Measurements from ENCODE around the gene MTNR1A. TPM values are rescaled to one million over a fixed set of nuclear protein-coding genes. Genes with fewer than 3 reads are reported as not detected.

MTNR1A gene
- total and polyA plus RNA-seq, 10 donors, result not detected

- Histone ChIP-seq H3K4me1 (no peaks in the 10 kb centered on the region), H3K27me3 (replicated peaks in 1 of 7) (no peaks in the 10 kb centered on the region), H3K27ac (no peak overlapping the region), H3K9me3 (peaks cover 0 to 28% (median 5%) of the 10 kb centered on the region in 8 donors), H3K4me3 (no peak overlapping the region), H3K36me3 (no peaks in the 10 kb centered on the region)
- intact Hi-C loops (cut with DNase I; ENCODE audit: low total_unique reads), result no loop called here
- DNase-seq, result no peak
- TF ChIP-seq POLR2AphosphoS5 (IDR thresholded peaks at IDR 0.05) (no peak), CTCF (IDR thresholded peaks at IDR 0.05 in 8 of 11, conservative IDR thresholded peaks at IDR 0.05 in 3 of 11) (no peak), POLR2A (IDR thresholded peaks at IDR 0.05) (no peak)
- 61 to 69% (median 66%) methylated on average over 6 to 9 of the region's 9 CpGs for WGBS, 5 donors
These were observed 67.6 kb downstream of the MTNR1A start for GRCh38 chr4:186487726-186488125.

- Histone ChIP-seq H3K4me1 (no peaks in the 10 kb centered on the region), H3K9me3 (peaks cover 0 to 16% (median 5%) of the 10 kb centered on the region in 8 donors), H3K4me3 (no peak overlapping the region), H3K36me3 (no peaks in the 10 kb centered on the region), H3K27ac (no peak overlapping the region), H3K27me3 (replicated peaks in 1 of 7) (peaks cover 0 to 9% (median 0%) of the 10 kb centered on the region in 7 donors)
- intact Hi-C loops (cut with DNase I; ENCODE audit: low total_unique reads), result no loop called here
- TF ChIP-seq POLR2A (IDR thresholded peaks at IDR 0.05) (no peak), CTCF (IDR thresholded peaks at IDR 0.05 in 8 of 11, conservative IDR thresholded peaks at IDR 0.05 in 3 of 11) (no peak), POLR2AphosphoS5 (IDR thresholded peaks at IDR 0.05) (no peak)
- no peak for DNase-seq
- 62 to 76% (median 74%) methylated on average over 11 of the region's 11 CpGs for WGBS, 5 donors
These were observed 69.2 kb downstream of the MTNR1A start for GRCh38 chr4:186486172-186486571.

GRCh38 chr4:186485561-186486062 lies 69.8 kb downstream of the MTNR1A start:
- intact Hi-C loops (cut with DNase I; ENCODE audit: low total_unique reads), result no loop called here
- Histone ChIP-seq H3K36me3 (no peaks in the 10 kb centered on the region), H3K4me3 (no peak overlapping the region), H3K4me1 (no peaks in the 10 kb centered on the region), H3K9me3 (peaks cover 0 to 16% (median 5%) of the 10 kb centered on the region in 8 donors), H3K27ac (no peak overlapping the region), H3K27me3 (replicated peaks in 1 of 7) (peaks cover 0 to 9% (median 0%) of the 10 kb centered on the region in 7 donors)
- no peak for DNase-seq
- TF ChIP-seq POLR2AphosphoS5 (IDR thresholded peaks at IDR 0.05) (no peak), POLR2A (IDR thresholded peaks at IDR 0.05) (no peak), CTCF (IDR thresholded peaks at IDR 0.05 in 8 of 11, conservative IDR thresholded peaks at IDR 0.05 in 3 of 11) (no peak)
- 37 to 48% (median 45%) methylated on average over 12 to 14 of the region's 14 CpGs for WGBS, 5 donors

GRCh38 chr4:186485150-186485549 lies 70.2 kb downstream of the MTNR1A start:
- TF ChIP-seq POLR2A (IDR thresholded peaks at IDR 0.05) (no peak), CTCF (IDR thresholded peaks at IDR 0.05 in 8 of 11, conservative IDR thresholded peaks at IDR 0.05 in 3 of 11) (no peak), POLR2AphosphoS5 (IDR thresholded peaks at IDR 0.05) (no peak)
- H3K4me3 ChIP-seq, result no peak overlapping the region
- no peak for DNase-seq
- H3K27me3 ChIP-seq (replicated peaks in 1 of 7), result peaks cover 0 to 9% (median 0%) of the 10 kb centered on the region in 7 donors
- H3K9me3 ChIP-seq, result peaks cover 0 to 12% (median 4%) of the 10 kb centered on the region in 8 donors
- WGBS, 5 donors, result 52 to 70% (median 61%) methylated on average over 5 of the region's 5 CpGs
- no peak overlapping the region for H3K27ac ChIP-seq
- intact Hi-C loops (cut with DNase I; ENCODE audit: low total_unique reads), result no loop called here
- H3K4me1 ChIP-seq, result no peaks in the 10 kb centered on the region
- no peaks in the 10 kb centered on the region for H3K36me3 ChIP-seq
